Fibroblast of lung (primary cell): ENCODE measurements around the gene MAP1B. TPM values are rescaled to one million over a fixed set of nuclear protein-coding genes. Genes with fewer than 3 reads are reported as not detected.

Source experiments
- DNase-seq, 2 donors: peaks; one replicate each; pipeline versions ENCODE4 v3.0.0 to v3.0.0-alpha.2; 2010; ENCODE audit warnings: low read depth in 2 of 2
- H2AFZ ChIP-seq: 2 replicates; pipeline ENCODE4 v1.5.1; 2012; ENCODE audit warnings: low read length, control low read depth, inconsistent platforms
- H3K27ac ChIP-seq: 2 replicates; pipeline ENCODE4 v1.5.1; 2011; ENCODE audit warnings: low read length, control low read depth; ENCODE audit not compliant: insufficient read depth
- H3K27me3 ChIP-seq: 2 replicates; pipeline ENCODE4 v1.5.1; 2011; ENCODE audit warnings: mild to moderate bottlenecking, low read length; ENCODE audit not compliant: control insufficient read depth, insufficient read depth
- H3K36me3 ChIP-seq: 2 replicates; pipeline ENCODE4 v1.5.1; 2011; ENCODE audit warnings: low read length; ENCODE audit not compliant: control insufficient read depth, insufficient read depth
- H3K4me1 ChIP-seq: 2 replicates; pipeline ENCODE4 v1.5.1; 2011; ENCODE audit warnings: low read length; ENCODE audit not compliant: control insufficient read depth, insufficient read depth; ENCODE audit errors: extremely low read depth
- H3K4me2 ChIP-seq: 2 replicates; pipeline ENCODE4 v1.5.1; 2011; ENCODE audit warnings: low read length, control low read depth; ENCODE audit not compliant: insufficient read depth; ENCODE audit errors: extremely low read depth
- H3K4me3 ChIP-seq, 4 experiments: fragments of 200-600 bp in 1 of 4; sonication (generic) in 1 of 4; replicated peaks in 1 of 4; 2 replicates each; pipeline ENCODE4 v1.5.1; 2011 to 2016; ENCODE audit warnings: low read length in 4 of 4, low read depth in 3 of 4, mild to moderate bottlenecking in 3 of 4, control low read depth in 2 of 4, inconsistent platforms in 1 of 4, mixed read lengths in 1 of 4; ENCODE audit not compliant: insufficient read depth in 1 of 4; ENCODE audit errors: control extremely low read depth in 1 of 4
- H3K79me2 ChIP-seq: 2 replicates; pipeline ENCODE4 v1.5.1; 2012; ENCODE audit warnings: mild to moderate bottlenecking, low read length, inconsistent platforms; ENCODE audit not compliant: control insufficient read depth, insufficient read depth
- H3K9ac ChIP-seq: 2 replicates; pipeline ENCODE4 v1.5.1; 2011; ENCODE audit warnings: mild to moderate bottlenecking, low read length, control low read depth; ENCODE audit not compliant: insufficient read depth
- H3K9me3 ChIP-seq: 2 replicates; pipeline ENCODE4 v1.5.1; 2012; ENCODE audit warnings: low read depth, low read length; ENCODE audit not compliant: control insufficient read depth, insufficient read depth
- H4K20me1 ChIP-seq: 2 replicates; pipeline ENCODE4 v1.5.1; 2011; ENCODE audit warnings: low read length; ENCODE audit not compliant: control insufficient read depth, insufficient read depth; ENCODE audit errors: extremely low read depth
- EZH2 ChIP-seq: IDR thresholded peaks from 2 replicates; pipeline ENCODE4 v1.5.1; 2012; ENCODE audit warnings: low read length, control low read depth, mild to moderate bottlenecking; ENCODE audit errors: missing control alignments
- polyA plus RNA-seq, 2 donors: library from polyadenylated mRNA; depleted of rRNA in 1 of 2; stranded (reverse) in 1 of 2; unstranded in 1 of 2; fragments of >200 nt; gene quantifications; 2 replicates each; pipeline ENCODE4 v1.2.1, GENCODE V29; 2011 to 2012; ENCODE audit warnings: missing spikeins in 1 of 2
- total RNA-seq: library from RNA; depleted of rRNA; stranded (reverse); fragments of >200 nt; gene quantifications from 2 replicates; pipeline ENCODE4 v1.2.1, GENCODE V29; 2014
- TF ChIP-seq, protein P1 (sequence below), 2 donors: IDR thresholded peaks in 1 of 2; conservative IDR thresholded peaks in 1 of 2; 1 replicate in 1 of 2; 2 replicates in 1 of 2; pipeline ENCODE4 v1.5.1; 2011 to 2012; ENCODE audit warnings: low read length in 2 of 2, control low read depth in 1 of 2, inconsistent platforms in 1 of 2, low read depth in 1 of 2, mild to moderate bottlenecking in 1 of 2

MAP1B gene
- total and polyA plus RNA-seq, 2 donors (not counting 1 experiment from before 2014, with no cell fraction given): 83.4 to 109 TPM

- Histone ChIP-seq H4K20me1 (no peaks in the 10 kb centered on the region), H3K9me3 (no peaks in the 10 kb centered on the region), H3K9ac (no peak overlapping the region), H3K27me3 (no peaks in the 10 kb centered on the region), H3K36me3 (peaks cover 8% of the 10 kb centered on the region), H3K27ac (no peak overlapping the region), H3K79me2 (peaks cover 51% of the 10 kb centered on the region), H3K4me1 (peaks cover 11% of the 10 kb centered on the region), H3K4me3 (no peak overlapping the region), H3K4me2 (no peak overlapping the region), H2AFZ (no peak overlapping the region)
- no peak for DNase-seq
- TF ChIP-seq EZH2: no peak
- TF ChIP-seq, protein P1, sequence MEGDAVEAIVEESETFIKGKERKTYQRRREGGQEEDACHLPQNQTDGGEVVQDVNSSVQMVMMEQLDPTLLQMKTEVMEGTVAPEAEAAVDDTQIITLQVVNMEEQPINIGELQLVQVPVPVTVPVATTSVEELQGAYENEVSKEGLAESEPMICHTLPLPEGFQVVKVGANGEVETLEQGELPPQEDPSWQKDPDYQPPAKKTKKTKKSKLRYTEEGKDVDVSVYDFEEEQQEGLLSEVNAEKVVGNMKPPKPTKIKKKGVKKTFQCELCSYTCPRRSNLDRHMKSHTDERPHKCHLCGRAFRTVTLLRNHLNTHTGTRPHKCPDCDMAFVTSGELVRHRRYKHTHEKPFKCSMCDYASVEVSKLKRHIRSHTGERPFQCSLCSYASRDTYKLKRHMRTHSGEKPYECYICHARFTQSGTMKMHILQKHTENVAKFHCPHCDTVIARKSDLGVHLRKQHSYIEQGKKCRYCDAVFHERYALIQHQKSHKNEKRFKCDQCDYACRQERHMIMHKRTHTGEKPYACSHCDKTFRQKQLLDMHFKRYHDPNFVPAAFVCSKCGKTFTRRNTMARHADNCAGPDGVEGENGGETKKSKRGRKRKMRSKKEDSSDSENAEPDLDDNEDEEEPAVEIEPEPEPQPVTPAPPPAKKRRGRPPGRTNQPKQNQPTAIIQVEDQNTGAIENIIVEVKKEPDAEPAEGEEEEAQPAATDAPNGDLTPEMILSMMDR (conservative IDR thresholded peaks at IDR 0.05 in 1 of 2, IDR thresholded peaks at IDR 0.05 in 1 of 2; ENCODE audit: low read depth in 1 of 2, low read length in 2 of 2): no peak
Observed at GRCh38 chr5:72147569-72147968, 40.3 kb downstream of the MAP1B start.

- H4K20me1 ChIP-seq: no peaks in the 10 kb centered on the region
- peak in 1 of 2 donors; percentile 59 for DNase-seq
- peaks cover 46% of the 10 kb centered on the region for H3K79me2 ChIP-seq
- H3K4me2 ChIP-seq: no peak overlapping the region
- H3K9me3 ChIP-seq: no peaks in the 10 kb centered on the region
- H3K36me3 ChIP-seq: peaks cover 8% of the 10 kb centered on the region
- no peak overlapping the region for H3K27ac ChIP-seq
- no peak for TF ChIP-seq EZH2
- TF ChIP-seq, protein P1 (conservative IDR thresholded peaks at IDR 0.05 in 1 of 2, IDR thresholded peaks at IDR 0.05 in 1 of 2; ENCODE audit: low read depth in 1 of 2, low read length in 2 of 2): peak; percentile 22 to 36
- no peak overlapping the region for H3K9ac ChIP-seq
- no peaks in the 10 kb centered on the region for H3K27me3 ChIP-seq
- no peak overlapping the region for H3K4me3 ChIP-seq
- peaks cover 28% of the 10 kb centered on the region for H3K4me1 ChIP-seq
- no peak overlapping the region for H2AFZ ChIP-seq
Observed at GRCh38 chr5:72149742-72150141, 42.5 kb downstream of the MAP1B start.

DNA sequence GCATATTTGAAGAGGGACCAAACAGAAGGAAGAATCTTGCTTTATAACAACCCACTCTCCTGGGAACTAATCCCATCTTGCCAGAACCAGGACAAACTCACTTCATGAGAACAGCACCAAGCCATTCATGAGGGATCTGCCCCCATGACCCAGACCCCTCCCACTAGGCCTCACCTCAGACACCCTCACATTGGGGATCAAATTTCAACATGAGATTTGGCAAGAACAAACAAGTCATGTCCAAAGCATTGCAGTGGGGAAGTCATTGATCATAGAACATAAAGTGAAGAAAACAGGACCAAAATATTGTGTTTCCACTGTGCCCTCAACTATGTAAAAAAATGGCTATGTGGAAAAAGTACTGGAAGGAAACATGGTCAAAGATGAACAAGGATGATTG, 43.9 kb downstream of the MAP1B start:
- Histone ChIP-seq H3K9ac (no peak overlapping the region), H3K27me3 (no peaks in the 10 kb centered on the region), H4K20me1 (no peaks in the 10 kb centered on the region), H3K4me3 (no peak overlapping the region), H3K9me3 (no peaks in the 10 kb centered on the region), H3K4me1 (peaks cover 31% of the 10 kb centered on the region), H2AFZ (no peak overlapping the region), H3K36me3 (peaks cover 8% of the 10 kb centered on the region), H3K79me2 (peaks cover 41% of the 10 kb centered on the region), H3K27ac (peak overlapping the region; percentile 42), H3K4me2 (no peak overlapping the region)
- no peak for TF ChIP-seq EZH2
- TF ChIP-seq, protein P1 (conservative IDR thresholded peaks at IDR 0.05 in 1 of 2, IDR thresholded peaks at IDR 0.05 in 1 of 2; ENCODE audit: low read depth in 1 of 2, low read length in 2 of 2): no peak
- DNase-seq: peak in 1 of 2 donors; percentile 77
